HEK293 (cell line): ENCODE measurements around the gene NSD1.

ENCODE experiments used
- CTCF ChIP-seq: fragments of 450-650 bp; formaldehyde crosslinking; IDR thresholded peaks from 2 replicates; pipeline ENCODE4 v1.5.1; 2016; ENCODE audit warnings: missing biosample characterization, missing genetic modification characterization
- PBX3 ChIP-seq: sonication (generic); formaldehyde crosslinking; IDR thresholded peaks from 2 replicates; pipeline ENCODE4 v1.8.1; 2022; ENCODE audit warnings: mild to moderate bottlenecking, moderate library complexity, missing genetic modification reagents

DNA sequence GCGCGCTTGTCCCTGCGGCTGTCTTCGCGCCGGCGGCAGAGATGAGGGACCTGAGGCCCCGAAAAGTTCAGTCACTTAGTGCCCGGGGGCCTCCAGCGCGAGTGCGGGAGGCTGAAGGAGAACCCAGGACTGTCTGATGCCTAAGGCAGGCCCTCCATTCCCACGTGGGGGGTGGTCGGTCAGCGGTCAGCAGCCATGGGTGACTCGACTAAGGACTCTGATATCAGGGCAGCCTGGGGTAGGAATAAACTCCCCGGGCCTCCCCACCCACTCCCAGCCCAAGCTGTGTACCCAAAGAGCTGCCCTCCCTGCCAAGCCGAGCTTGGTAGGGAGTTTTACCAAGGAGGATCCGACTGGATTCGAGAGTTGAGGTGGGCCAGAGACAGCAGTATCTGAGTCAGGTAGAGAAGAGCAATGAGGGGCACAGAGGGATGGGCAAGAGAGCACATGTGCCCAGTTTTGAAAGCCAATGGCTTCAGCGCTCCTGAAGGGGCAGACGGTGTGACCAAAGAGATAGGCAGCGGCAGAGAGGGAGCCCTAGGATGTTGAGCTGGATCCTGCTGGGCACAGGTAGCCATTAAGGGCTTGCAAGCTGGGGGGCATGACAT is 46.1 kb upstream of the NSD1 start:
- TF ChIP-seq CTCF (tag by site-specific recombination) (no peak), PBX3 (CRISPR knock-in tag) (no peak)
